SK-N-SH (cell line): ENCODE results near the gene CALML3. TPM values are rescaled to one million over a fixed set of nuclear protein-coding genes. Genes with fewer than 3 reads are reported as not detected.

Source experiments
- CTCF ChIA-PET: fragments of 300-600, 350-600 bp; formaldehyde crosslinking; extraction: SDS; loops from one replicate; lab custom pipeline; 2021; lab: Yijun Ruan, JAX
- POLR2A ChIA-PET: fragments of 350-600 bp; sonication (Branson Sonifier 250); formaldehyde crosslinking; extraction: SDS; loops from one replicate; lab custom pipeline; 2020; ENCODE audit warnings: antibody characterized with exemption, inconsistent platforms; lab: Yijun Ruan, JAX
- DNase-seq: peaks from one replicate; pipeline ENCODE4 v3.0.0; 2012
- H2AFZ ChIP-seq: fragments of 200-600 bp; sonication (generic); 2 replicates; pipeline ENCODE4 v1.8.1; 2016; ENCODE audit warnings: antibody characterized with exemption, mild to moderate bottlenecking, low read depth
- H3F3A ChIP-seq: fragments of 200-600 bp; sonication (generic); replicated peaks from 2 replicates; pipeline ENCODE3; 2016; ENCODE audit warnings: antibody characterized with exemption, mild to moderate bottlenecking; ENCODE audit not compliant: insufficient read depth
- H3K27ac ChIP-seq, 2 experiments: fragments of 200-500 bp in 1 of 2; fragments of 200-600 bp in 1 of 2; sonication (Bioruptor generic) in 1 of 2; sonication (generic), shearing (Covaris generic) in 1 of 2; 2 replicates each; pipeline versions ENCODE4 v1.5.1 to v1.6.1; 2014 to 2016; ENCODE audit warnings: low read depth in 2 of 2, inconsistent platforms in 1 of 2, low read length in 1 of 2, mild to moderate bottlenecking in 1 of 2, mixed read lengths in 1 of 2
- H3K27me3 ChIP-seq: fragments of 200-600 bp; sonication (generic), shearing (Covaris generic); 2 replicates; pipeline ENCODE4 v1.6.1; 2016; ENCODE audit warnings: mixed run types; ENCODE audit not compliant: insufficient read depth
- H3K36me3 ChIP-seq, 2 experiments: fragments of 200-500 bp in 1 of 2; fragments of 200-600 bp in 1 of 2; sonication (Bioruptor generic) in 1 of 2; sonication (generic) in 1 of 2; replicated peaks in 1 of 2; 2 replicates each; pipeline versions ENCODE3 to v1.5.1; 2014 to 2016; ENCODE audit warnings: low read length in 1 of 2, mild to moderate bottlenecking in 1 of 2; ENCODE audit not compliant: insufficient read depth in 2 of 2, control insufficient read depth in 1 of 2
- H3K4me1 ChIP-seq, 2 experiments: fragments of 200-500 bp in 1 of 2; fragments of 200-600 bp in 1 of 2; sonication (Bioruptor generic) in 1 of 2; sonication (generic), shearing (Covaris generic) in 1 of 2; 2 replicates each; pipeline versions ENCODE4 v1.5.1 to v1.6.1; 2014 to 2016; ENCODE audit warnings: low read depth in 1 of 2, low read length in 1 of 2, mixed run types in 1 of 2; ENCODE audit not compliant: insufficient read depth in 2 of 2, control insufficient read depth in 1 of 2
- H3K4me2 ChIP-seq: fragments of 200-600 bp; sonication (generic), shearing (Covaris generic); 2 replicates; pipeline ENCODE4 v1.6.1; 2017; ENCODE audit warnings: mixed run types
- H3K4me3 ChIP-seq, 2 experiments: fragments of 200-500 bp in 1 of 2; fragments of 200-600 bp in 1 of 2; sonication (Bioruptor generic) in 1 of 2; sonication (generic), shearing (Covaris generic) in 1 of 2; 2 replicates each; pipeline versions ENCODE4 v1.5.1 to v1.8.1; 2014 to 2016; ENCODE audit warnings: low read depth in 2 of 2, inconsistent platforms in 1 of 2, low read length in 1 of 2, mild to moderate bottlenecking in 1 of 2, mixed read lengths in 1 of 2, moderate library complexity in 1 of 2
- H3K79me2 ChIP-seq: fragments of 200-600 bp; sonication (generic); 2 replicates; pipeline ENCODE4 v1.8.1; 2017; ENCODE audit warnings: mild to moderate bottlenecking; ENCODE audit not compliant: insufficient read depth
- H3K9ac ChIP-seq: fragments of 200-600 bp; sonication (generic); 2 replicates; pipeline ENCODE4 v1.6.1; 2017; ENCODE audit warnings: mixed run types
- H3K9me2 ChIP-seq: fragments of 200-600 bp; sonication (generic); 2 replicates; pipeline ENCODE4 v1.6.1; 2017; ENCODE audit warnings: mixed run types
- H3K9me3 ChIP-seq: fragments of 200-600 bp; sonication (generic); 2 replicates; pipeline ENCODE4 v1.6.1; 2017; ENCODE audit warnings: mixed run types, mild to moderate bottlenecking, moderate library complexity
- H4K20me1 ChIP-seq: fragments of 200-600 bp; sonication (generic); 2 replicates; pipeline ENCODE4 v1.6.1; 2017; ENCODE audit warnings: mild to moderate bottlenecking, mixed run types; ENCODE audit not compliant: insufficient read depth
- ELF1 ChIP-seq: IDR thresholded peaks from 2 replicates; pipeline ENCODE4 v1.4.0; 2012
- EP300 ChIP-seq, 2 experiments: IDR thresholded peaks; 2 replicates each; pipeline versions ENCODE4 v1.4.0 to v1.6.1; 2012; ENCODE audit warnings: borderline replicate concordance in 1 of 2, low read depth in 1 of 2, low read length in 1 of 2
- EZH2phosphoT487 ChIP-seq: fragments of 200-600 bp; sonication (generic); IDR thresholded peaks from 2 replicates; pipeline ENCODE4 v1.6.1; 2017; ENCODE audit warnings: low read depth, mixed run types, mild to moderate bottlenecking, antibody characterized with exemption, moderate library complexity, borderline replicate concordance
- FOXJ3 ChIP-seq: sonication (generic); formaldehyde crosslinking; IDR thresholded peaks from 2 replicates; pipeline ENCODE4 v1.5.1; 2020; ENCODE audit warnings: mild to moderate bottlenecking, missing genetic modification reagents
- GABPA ChIP-seq: IDR thresholded peaks from 2 replicates; pipeline ENCODE4 v1.4.0; 2012; ENCODE audit warnings: low read depth, mild to moderate bottlenecking
- IRF3 ChIP-seq: fragments of 150-350 bp; IDR thresholded peaks from 2 replicates; pipeline ENCODE4 v1.6.1; 2016; ENCODE audit warnings: mild to moderate bottlenecking, low read depth, low read length
- JUND ChIP-seq: IDR thresholded peaks from 2 replicates; pipeline ENCODE4 v1.4.0; 2012
- MXI1 ChIP-seq: IDR thresholded peaks from 2 replicates; pipeline ENCODE4 v1.6.1; 2012; ENCODE audit warnings: mild to moderate bottlenecking, low read depth, low read length, improper control_type of control experiment
- RFX5 ChIP-seq: IDR thresholded peaks from 2 replicates; pipeline ENCODE4 v1.6.1; 2012; ENCODE audit warnings: mild to moderate bottlenecking, improper control_type of control experiment, low read length
- RXRA ChIP-seq: IDR thresholded peaks from 2 replicates; pipeline ENCODE4 v1.4.0; 2012; ENCODE audit warnings: low read depth, mild to moderate bottlenecking, borderline replicate concordance
- SIN3A ChIP-seq: IDR thresholded peaks from 2 replicates; pipeline ENCODE4 v1.6.1; 2012; ENCODE audit warnings: low read depth, mild to moderate bottlenecking, low read length, moderate library complexity, borderline replicate concordance
- SMC3 ChIP-seq: IDR thresholded peaks from 2 replicates; pipeline ENCODE4 v1.6.1; 2012; ENCODE audit warnings: low read depth, low read length, improper control_type of control experiment
- TAF1 ChIP-seq: IDR thresholded peaks from 2 replicates; pipeline ENCODE4 v1.6.1; 2012; ENCODE audit warnings: low read depth, mild to moderate bottlenecking, low read length, moderate library complexity, borderline replicate concordance
- TEAD4 ChIP-seq: IDR thresholded peaks from 2 replicates; pipeline ENCODE4 v1.4.0; 2012; ENCODE audit warnings: mild to moderate bottlenecking, borderline replicate concordance; ENCODE audit not compliant: insufficient read depth
- USF2 ChIP-seq: fragments of 150-350 bp; IDR thresholded peaks from 2 replicates; pipeline ENCODE4 v1.6.1; 2017; ENCODE audit warnings: antibody characterized with exemption, low read length, low read depth, borderline replicate concordance
- YY1 ChIP-seq: IDR thresholded peaks from 2 replicates; pipeline ENCODE4 v1.4.0; 2012; ENCODE audit warnings: low read depth, mild to moderate bottlenecking
- WGBS: methylation state at CpG from one replicate; pipeline ENCODE4 v1.1.6; 2017; ENCODE audit warnings: low lambda C conversion rate; 5-methylcytosine and 5-hydroxymethylcytosine counted together
- polyA plus RNA-seq, 3 experiments: library from polyadenylated mRNA; depleted of rRNA; stranded (reverse); fragments of >200 nt; gene quantifications; 2 replicates each; pipeline ENCODE4 v1.2.3, GENCODE V29; 2012
- TF ChIP-seq, protein P1 (sequence below): IDR thresholded peaks from 2 replicates; pipeline ENCODE4 v1.4.0; 2012; ENCODE audit warnings: low read depth
- TF ChIP-seq, protein P2 (sequence below): IDR thresholded peaks from 2 replicates; pipeline ENCODE4; 2012
- TF ChIP-seq, protein P3 (sequence below): IDR thresholded peaks from 2 replicates; pipeline ENCODE4 v1.4.0; 2012; ENCODE audit warnings: low read depth, borderline replicate concordance
- TF ChIP-seq, protein P4 (sequence below): fragments of 200-600 bp; sonication (generic); IDR thresholded peaks from 2 replicates; pipeline ENCODE4 v1.6.1; 2017; ENCODE audit warnings: antibody characterized with exemption, mild to moderate bottlenecking, moderate library complexity

The CALML3 gene
- polyA plus RNA-seq, 1 of the 3 experiments (the other 2 are of a cell fraction) = not detected

DNA sequence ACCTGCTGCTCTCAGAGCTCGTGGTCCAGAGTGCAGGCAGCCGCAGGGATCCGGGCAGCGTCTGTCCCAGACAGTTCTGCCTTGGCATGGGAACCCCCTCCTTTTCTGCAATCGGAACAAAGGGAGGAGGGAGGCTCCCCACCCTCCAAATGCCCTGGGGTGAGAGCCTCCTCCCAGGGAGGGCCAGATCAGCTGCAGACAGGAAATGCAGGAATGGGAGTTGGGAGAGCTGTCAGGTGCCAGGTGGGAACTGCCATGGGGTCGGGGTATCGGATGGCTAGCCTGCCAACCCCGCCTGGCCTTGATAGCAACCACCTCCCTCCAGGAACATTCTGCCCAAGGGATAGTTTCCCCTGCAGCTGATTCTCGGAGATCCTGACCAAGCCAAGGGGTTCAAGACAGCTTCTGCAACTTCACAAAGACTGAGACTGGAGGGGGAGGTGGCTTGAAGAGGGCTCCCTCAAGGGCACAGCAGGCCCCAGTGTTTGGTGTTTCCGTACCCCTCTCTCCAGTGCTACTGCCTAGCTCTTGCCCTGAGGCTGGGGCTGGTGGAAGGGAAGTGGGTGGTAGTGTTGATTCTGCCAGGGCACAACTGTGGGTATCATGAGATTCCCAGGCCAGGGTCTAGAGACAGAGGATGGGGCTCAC, 25.1 kb upstream of the CALML3 start, which contains the start of gene CALML5:
TSS of gene CALML5 (minus strand) at position 78 of the 648 bp plus-strand sequence. CDS start 132 bp downstream, outside the sequence.
- POLR2A ChIA-PET = interaction anchor here (0.6 kb wide), 1 partner anchor 703 kb away, joined by 3 read pairs; the partner anchor contains the start of gene PFKFB3
- no peak within 1 kb of the TSS for H3K9ac ChIP-seq
- WGBS = 72% methylated on average over 5 of the region's 10 CpGs
- no peak within 1 kb of the TSS for H3K27ac ChIP-seq
- no peaks in the 10 kb centered on the region for H3K9me3 ChIP-seq
- CTCF ChIA-PET = interaction anchor here (1.3 to 1.4 kb wide), 2 partner anchors 14 to 123 kb away, joined by 3 to 5 read pairs; no protein-coding TSS in a partner anchor
- no peaks in the 10 kb centered on the region for H3K9me2 ChIP-seq
- no peaks in the 10 kb centered on the region for H4K20me1 ChIP-seq
- H2AFZ ChIP-seq = no peak within 1 kb of the TSS
- H3K36me3 ChIP-seq = no peaks in the 10 kb centered on the region
- TF ChIP-seq FOXJ3 (CRISPR knock-in tag) (no peak), TAF1 (no peak), YY1 (no peak), SIN3A (no peak), ELF1 (no peak), JUND (no peak), MXI1 (no peak), TEAD4 (no peak), EZH2phosphoT487 (no peak), RFX5 (no peak), EP300 (IDR thresholded peaks at IDR 0.05; ENCODE audit: borderline replicate concordance in 1 of 2, low read depth in 1 of 2, low read length in 1 of 2) (no peak), IRF3 (no peak)
- TF ChIP-seq, protein P1, sequence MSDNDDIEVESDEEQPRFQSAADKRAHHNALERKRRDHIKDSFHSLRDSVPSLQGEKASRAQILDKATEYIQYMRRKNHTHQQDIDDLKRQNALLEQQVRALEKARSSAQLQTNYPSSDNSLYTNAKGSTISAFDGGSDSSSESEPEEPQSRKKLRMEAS = no peak
- TF ChIP-seq, protein P2, sequence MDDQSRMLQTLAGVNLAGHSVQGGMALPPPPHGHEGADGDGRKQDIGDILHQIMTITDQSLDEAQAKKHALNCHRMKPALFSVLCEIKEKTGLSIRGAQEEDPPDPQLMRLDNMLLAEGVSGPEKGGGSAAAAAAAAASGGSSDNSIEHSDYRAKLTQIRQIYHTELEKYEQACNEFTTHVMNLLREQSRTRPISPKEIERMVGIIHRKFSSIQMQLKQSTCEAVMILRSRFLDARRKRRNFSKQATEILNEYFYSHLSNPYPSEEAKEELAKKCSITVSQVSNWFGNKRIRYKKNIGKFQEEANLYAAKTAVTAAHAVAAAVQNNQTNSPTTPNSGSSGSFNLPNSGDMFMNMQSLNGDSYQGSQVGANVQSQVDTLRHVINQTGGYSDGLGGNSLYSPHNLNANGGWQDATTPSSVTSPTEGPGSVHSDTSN = no peak
- H3K79me2 ChIP-seq = no peaks in the 10 kb centered on the region
- no peak within 1 kb of the TSS for H3K4me2 ChIP-seq
- no peaks in the 10 kb centered on the region for H3F3A ChIP-seq
- H3K4me3 ChIP-seq = no peak within 1 kb of the TSS
- peaks cover 8% of the 10 kb centered on the region for H3K27me3 ChIP-seq
- no peaks in the 10 kb centered on the region for H3K4me1 ChIP-seq
- no peak for DNase-seq

DNA sequence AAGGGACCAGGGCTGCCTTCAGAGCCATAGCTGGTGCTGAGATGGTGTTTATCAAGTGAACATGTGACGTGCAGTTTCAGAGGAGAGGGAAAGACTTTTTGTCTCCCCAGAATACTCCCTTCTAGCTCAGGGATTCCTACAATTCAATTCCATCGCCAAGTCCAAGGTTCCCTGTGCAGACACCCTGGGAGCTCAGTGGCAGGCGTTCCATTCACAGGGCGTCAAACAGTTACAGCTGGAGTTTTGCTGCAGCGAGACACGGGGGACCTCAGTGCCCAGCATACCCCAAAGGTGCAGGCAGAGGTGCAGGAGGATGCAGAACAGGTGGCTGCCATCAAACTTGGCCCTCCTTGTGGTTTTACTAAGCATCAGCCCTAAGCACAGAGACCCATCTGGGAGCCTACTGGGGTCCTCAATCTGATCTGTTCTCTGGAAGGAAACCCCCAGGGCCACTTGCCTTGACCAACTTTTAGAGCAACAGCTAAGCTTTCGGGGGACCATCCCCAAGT, 24.5 kb upstream of the CALML3 start:
- ChIA-PET POLR2A (no interaction called here), CTCF (interaction anchor here (0.6 to 1.3 kb wide), 2 partner anchors 13 to 58 kb away, joined by 3 read pairs; no protein-coding TSS in a partner anchor)
- WGBS = 76% methylated on average over 4 of the region's 7 CpGs
- TF ChIP-seq EP300 (IDR thresholded peaks at IDR 0.05; ENCODE audit: borderline replicate concordance in 1 of 2, low read depth in 1 of 2, low read length in 1 of 2) (no peak), GABPA (no peak), USF2 (no peak), SMC3 (no peak), RXRA (no peak)
- TF ChIP-seq, protein P3, sequence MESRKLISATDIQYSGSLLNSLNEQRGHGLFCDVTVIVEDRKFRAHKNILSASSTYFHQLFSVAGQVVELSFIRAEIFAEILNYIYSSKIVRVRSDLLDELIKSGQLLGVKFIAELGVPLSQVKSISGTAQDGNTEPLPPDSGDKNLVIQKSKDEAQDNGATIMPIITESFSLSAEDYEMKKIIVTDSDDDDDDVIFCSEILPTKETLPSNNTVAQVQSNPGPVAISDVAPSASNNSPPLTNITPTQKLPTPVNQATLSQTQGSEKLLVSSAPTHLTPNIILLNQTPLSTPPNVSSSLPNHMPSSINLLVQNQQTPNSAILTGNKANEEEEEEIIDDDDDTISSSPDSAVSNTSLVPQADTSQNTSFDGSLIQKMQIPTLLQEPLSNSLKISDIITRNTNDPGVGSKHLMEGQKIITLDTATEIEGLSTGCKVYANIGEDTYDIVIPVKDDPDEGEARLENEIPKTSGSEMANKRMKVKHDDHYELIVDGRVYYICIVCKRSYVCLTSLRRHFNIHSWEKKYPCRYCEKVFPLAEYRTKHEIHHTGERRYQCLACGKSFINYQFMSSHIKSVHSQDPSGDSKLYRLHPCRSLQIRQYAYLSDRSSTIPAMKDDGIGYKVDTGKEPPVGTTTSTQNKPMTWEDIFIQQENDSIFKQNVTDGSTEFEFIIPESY = no peak
- TF ChIP-seq, protein P4, sequence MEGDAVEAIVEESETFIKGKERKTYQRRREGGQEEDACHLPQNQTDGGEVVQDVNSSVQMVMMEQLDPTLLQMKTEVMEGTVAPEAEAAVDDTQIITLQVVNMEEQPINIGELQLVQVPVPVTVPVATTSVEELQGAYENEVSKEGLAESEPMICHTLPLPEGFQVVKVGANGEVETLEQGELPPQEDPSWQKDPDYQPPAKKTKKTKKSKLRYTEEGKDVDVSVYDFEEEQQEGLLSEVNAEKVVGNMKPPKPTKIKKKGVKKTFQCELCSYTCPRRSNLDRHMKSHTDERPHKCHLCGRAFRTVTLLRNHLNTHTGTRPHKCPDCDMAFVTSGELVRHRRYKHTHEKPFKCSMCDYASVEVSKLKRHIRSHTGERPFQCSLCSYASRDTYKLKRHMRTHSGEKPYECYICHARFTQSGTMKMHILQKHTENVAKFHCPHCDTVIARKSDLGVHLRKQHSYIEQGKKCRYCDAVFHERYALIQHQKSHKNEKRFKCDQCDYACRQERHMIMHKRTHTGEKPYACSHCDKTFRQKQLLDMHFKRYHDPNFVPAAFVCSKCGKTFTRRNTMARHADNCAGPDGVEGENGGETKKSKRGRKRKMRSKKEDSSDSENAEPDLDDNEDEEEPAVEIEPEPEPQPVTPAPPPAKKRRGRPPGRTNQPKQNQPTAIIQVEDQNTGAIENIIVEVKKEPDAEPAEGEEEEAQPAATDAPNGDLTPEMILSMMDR = no peak

More for the DNA sequence above, 24.5 kb upstream of the CALML3 start:
- no peak for DNase-seq
- Histone ChIP-seq H3K27ac (no peak overlapping the region), H3K9me3 (no peaks in the 10 kb centered on the region), H3K9ac (no peak overlapping the region), H4K20me1 (no peaks in the 10 kb centered on the region), H3K4me1 (no peaks in the 10 kb centered on the region), H3K4me2 (no peak overlapping the region), H3K36me3 (no peaks in the 10 kb centered on the region), H3K79me2 (no peaks in the 10 kb centered on the region), H2AFZ (no peak overlapping the region), H3K9me2 (no peaks in the 10 kb centered on the region), H3K27me3 (peaks cover 8% of the 10 kb centered on the region), H3F3A (no peaks in the 10 kb centered on the region), H3K4me3 (no peak overlapping the region)
